Body of pancreas (tissue), 4 donors: ENCODE data around the gene UPF2. TPM values are rescaled to one million over a fixed set of nuclear protein-coding genes. Genes with fewer than 3 reads are reported as not detected.

ENCODE experiments used
- ATAC-seq: fragments of 150-250 bp; one replicate; pipeline ENCODE4 v1.9.1; 2016
- DNase-seq, 4 donors: peaks; one replicate each; pipeline ENCODE4 v3.0.0-alpha.2; 2019
- H3K27ac ChIP-seq, 4 donors: fragments of 200-600 bp; sonication (generic); 1 replicate in 3 of 4; 2 replicates in 1 of 4; pipeline versions ENCODE4 v1.5.1 to v1.6.1; 2016 to 2019; ENCODE audit warnings: mild to moderate bottlenecking in 1 of 4, mixed read lengths in 1 of 4, moderate library complexity in 1 of 4
- H3K27me3 ChIP-seq, 2 donors: fragments of 200-600 bp; sonication (generic); one replicate each; pipeline ENCODE4 v1.6.0; 2016; ENCODE audit warnings: mild to moderate bottlenecking in 1 of 2
- H3K36me3 ChIP-seq, 2 donors: fragments of 200-600 bp; sonication (generic); replicated peaks in 1 of 2; 2 replicates each; pipeline ENCODE4 v1.5.1; 2016; ENCODE audit warnings: low read depth in 2 of 2; ENCODE audit not compliant: insufficient read depth in 1 of 2
- H3K4me1 ChIP-seq: fragments of 200-600 bp; sonication (generic); one replicate; pipeline ENCODE4 v1.6.0; 2016
- H3K4me3 ChIP-seq, 2 donors: fragments of 200-600 bp; sonication (generic); 1 replicate in 1 of 2; 2 replicates in 1 of 2; pipeline ENCODE4 v1.5.1; 2016 to 2019
- H3K9me3 ChIP-seq, 3 donors: fragments of 200-600 bp; sonication (generic); 1 replicate in 2 of 3; 2 replicates in 1 of 3; pipeline ENCODE4 v1.5.1; 2016
- POLR2A ChIP-seq, 3 donors: fragments of 450-650 bp; IDR thresholded peaks; one replicate each; pipeline ENCODE4 v1.6.1; 2016; ENCODE audit warnings: antibody characterized with exemption in 3 of 3, mild to moderate bottlenecking in 2 of 3
- WGBS, 2 donors: methylation state at CpG; one replicate each; pipeline ENCODE4 v1.1.5; 2017; 5-methylcytosine and 5-hydroxymethylcytosine counted together
- intact Hi-C: fragments of 100-400 bp; cut with DNase I; formaldehyde crosslinking; loops from one replicate; pipeline ENCODE4 v1.15.1; 2023
- total RNA-seq, 2 donors: library from RNA; depleted of rRNA; stranded (reverse); fragments of >200 nt; gene quantifications; one replicate each; pipeline ENCODE4 v1.1.0, GENCODE V29; 2016
- TF ChIP-seq, protein P1 (sequence below), 7 experiments: fragments of 450-650 bp in 4 of 7; fragments of 200-600 bp in 3 of 7; sonication (generic) in 3 of 7; IDR thresholded peaks; one replicate each; pipeline ENCODE4 v1.5.1; 2016 to 2019; ENCODE audit warnings: antibody characterized with exemption in 7 of 7

Gene UPF2
- total RNA-seq, 2 donors from 2014 or later: 11.2 to 16.9 TPM

DNA sequence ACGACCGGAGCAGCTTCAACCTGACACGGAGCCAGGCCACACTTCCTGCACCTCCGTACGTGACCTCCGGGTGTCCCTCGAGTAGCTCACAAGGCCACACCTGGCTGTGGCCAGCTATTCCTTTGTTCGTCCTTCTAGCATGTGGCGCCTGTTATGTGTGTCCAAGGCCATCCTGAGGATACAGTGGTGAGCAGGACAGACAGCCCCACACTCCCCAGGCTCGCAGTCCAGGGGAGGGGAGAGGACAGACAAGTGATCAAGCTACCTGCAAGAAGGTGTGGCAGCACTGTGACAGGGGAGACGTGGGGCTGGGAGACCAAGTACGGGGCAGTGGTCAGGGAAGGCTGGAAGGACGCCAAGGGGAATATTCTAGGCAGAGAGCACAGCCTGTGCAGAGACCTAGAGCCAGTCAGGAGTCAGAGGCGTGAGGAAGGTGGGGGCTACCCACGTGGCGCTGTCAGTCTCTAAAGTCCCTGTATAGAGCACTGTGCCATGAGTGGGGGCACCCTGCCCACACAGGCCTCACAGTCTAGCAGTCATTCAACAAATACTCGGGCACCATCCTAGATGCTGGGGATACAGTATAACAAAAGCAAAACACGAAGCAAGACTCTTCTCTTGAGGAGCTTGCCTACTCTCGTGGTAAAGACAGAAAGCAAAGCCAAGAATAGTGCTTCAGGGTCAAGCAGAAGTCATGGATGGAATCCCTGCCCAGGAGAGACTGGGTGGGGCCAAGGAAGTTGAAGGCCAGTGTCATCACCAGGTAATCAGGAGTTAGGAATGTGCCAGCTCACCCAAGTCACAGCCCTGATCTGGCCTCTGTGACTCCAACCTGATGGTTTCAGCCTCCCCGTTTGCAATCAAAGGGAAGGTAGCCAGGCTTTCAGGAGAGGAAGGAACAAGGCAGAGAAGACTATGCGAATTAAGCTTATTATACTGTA lies 160.9 kb downstream of the UPF2 start:
- DNase-seq (peak; percentile 37 to 63 (median 50)), ATAC-seq (peak; percentile 76)
- H3K4me1 ChIP-seq: peaks cover 22% of the 10 kb centered on the region
- no peaks in the 10 kb centered on the region for H3K36me3 ChIP-seq
- TF ChIP-seq, protein P1, sequence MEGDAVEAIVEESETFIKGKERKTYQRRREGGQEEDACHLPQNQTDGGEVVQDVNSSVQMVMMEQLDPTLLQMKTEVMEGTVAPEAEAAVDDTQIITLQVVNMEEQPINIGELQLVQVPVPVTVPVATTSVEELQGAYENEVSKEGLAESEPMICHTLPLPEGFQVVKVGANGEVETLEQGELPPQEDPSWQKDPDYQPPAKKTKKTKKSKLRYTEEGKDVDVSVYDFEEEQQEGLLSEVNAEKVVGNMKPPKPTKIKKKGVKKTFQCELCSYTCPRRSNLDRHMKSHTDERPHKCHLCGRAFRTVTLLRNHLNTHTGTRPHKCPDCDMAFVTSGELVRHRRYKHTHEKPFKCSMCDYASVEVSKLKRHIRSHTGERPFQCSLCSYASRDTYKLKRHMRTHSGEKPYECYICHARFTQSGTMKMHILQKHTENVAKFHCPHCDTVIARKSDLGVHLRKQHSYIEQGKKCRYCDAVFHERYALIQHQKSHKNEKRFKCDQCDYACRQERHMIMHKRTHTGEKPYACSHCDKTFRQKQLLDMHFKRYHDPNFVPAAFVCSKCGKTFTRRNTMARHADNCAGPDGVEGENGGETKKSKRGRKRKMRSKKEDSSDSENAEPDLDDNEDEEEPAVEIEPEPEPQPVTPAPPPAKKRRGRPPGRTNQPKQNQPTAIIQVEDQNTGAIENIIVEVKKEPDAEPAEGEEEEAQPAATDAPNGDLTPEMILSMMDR (IDR thresholded peaks at IDR 0.05): peak in 4 of 7 experiments; percentile 21 to 33 (median 25)
- TF ChIP-seq POLR2A (IDR thresholded peaks at IDR 0.05): no peak
- H3K9me3 ChIP-seq: no peaks in the 10 kb centered on the region
- peak overlapping the region in 3 of 4 donors; percentile 28 to 65 (median 30) for H3K27ac ChIP-seq
- H3K4me3 ChIP-seq: no peak overlapping the region
- no peaks in the 10 kb centered on the region for H3K27me3 ChIP-seq
- intact Hi-C loops: no loop called here
- 61 to 67% methylated on average over 18 to 21 of the region's 21 CpGs for WGBS, 2 donors

DNA sequence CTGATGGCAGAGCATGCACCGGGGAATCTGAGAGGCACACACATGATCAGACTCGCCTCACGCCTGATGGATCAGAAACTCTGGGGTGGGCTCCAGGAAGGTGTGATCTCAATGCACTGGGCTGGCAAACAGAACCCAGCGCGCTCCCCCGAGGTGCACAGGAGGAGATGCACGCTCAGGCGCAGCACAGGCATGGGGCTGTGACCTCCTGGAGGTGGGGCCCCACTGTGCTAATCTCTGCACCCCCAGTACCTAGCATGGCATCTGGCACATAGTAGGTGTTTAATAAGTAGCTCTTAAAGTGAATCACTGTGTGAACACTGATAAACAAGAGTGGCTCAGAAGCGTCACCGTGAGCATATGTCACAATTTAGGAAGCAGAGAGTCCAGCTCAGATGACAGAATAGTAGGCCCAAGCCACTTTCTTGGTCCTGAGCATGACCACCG lies 161.6 kb downstream of the UPF2 start:
- Histone ChIP-seq H3K4me3 (no peak overlapping the region), H3K27ac (peak overlapping the region in 3 of 4 donors; percentile 28 to 65 (median 30)), H3K27me3 (no peaks in the 10 kb centered on the region), H3K36me3 (no peaks in the 10 kb centered on the region), H3K4me1 (peaks cover 29% of the 10 kb centered on the region), H3K9me3 (no peaks in the 10 kb centered on the region)
- intact Hi-C loops: no loop called here
- DNase-seq (no peak), ATAC-seq (no peak)
- TF ChIP-seq POLR2A (IDR thresholded peaks at IDR 0.05): no peak
- TF ChIP-seq, protein P1 (IDR thresholded peaks at IDR 0.05): no peak
- 83 to 90% methylated on average over 10 to 11 of the region's 11 CpGs for WGBS, 2 donors

DNA sequence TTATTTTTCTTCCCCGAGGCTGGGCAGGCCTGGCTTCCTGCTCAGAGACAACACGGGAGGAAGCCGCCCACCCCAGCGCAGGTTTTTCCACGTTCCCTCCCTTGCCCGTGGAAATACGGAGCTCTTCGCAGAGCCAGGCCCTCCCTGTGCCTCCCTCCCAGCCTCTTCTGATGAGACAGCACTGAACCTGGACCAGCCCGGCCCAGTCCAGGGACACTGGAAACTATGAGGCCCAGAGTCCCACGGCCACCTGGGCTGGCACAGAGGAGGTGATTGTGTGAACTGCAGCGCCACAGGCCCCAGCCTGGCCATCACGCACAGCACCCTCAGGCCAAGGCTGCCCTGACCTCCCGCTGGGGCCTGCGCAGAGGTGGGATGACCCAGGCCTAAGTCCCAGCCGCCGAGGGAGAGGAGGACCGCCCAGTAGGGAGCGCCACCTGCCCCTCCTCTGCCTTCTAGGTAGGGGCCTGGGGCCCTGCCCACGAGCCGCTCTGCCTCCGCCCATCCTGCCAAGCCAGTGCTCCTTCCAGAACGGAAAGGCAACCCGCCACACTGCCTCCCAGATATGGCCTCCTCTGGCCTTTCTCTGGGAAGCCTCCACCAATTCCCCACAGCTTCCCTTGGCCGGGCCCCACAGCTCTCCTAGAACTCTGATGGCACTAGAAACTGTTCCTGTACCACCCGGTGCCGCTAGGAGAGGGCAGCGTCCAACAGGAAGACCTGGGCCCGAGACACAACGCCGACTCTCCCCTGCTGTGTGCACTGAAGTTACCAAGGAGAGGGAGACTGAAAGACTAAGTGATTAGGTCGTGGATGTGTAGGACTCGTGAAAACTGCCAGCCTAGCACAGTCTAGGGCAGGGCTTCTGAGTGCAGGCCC lies 162.2 kb downstream of the UPF2 start:
- Histone ChIP-seq H3K27ac (no peak overlapping the region), H3K4me1 (peaks cover 36% of the 10 kb centered on the region), H3K27me3 (no peaks in the 10 kb centered on the region), H3K4me3 (no peak overlapping the region), H3K9me3 (no peaks in the 10 kb centered on the region), H3K36me3 (no peaks in the 10 kb centered on the region)
- TF ChIP-seq POLR2A (IDR thresholded peaks at IDR 0.05): no peak
- WGBS, 2 donors: 91 to 96% methylated on average over 27 to 32 of the region's 32 CpGs
- no peak for ATAC-seq
- no peak for DNase-seq
- intact Hi-C loops: no loop called here

DNA sequence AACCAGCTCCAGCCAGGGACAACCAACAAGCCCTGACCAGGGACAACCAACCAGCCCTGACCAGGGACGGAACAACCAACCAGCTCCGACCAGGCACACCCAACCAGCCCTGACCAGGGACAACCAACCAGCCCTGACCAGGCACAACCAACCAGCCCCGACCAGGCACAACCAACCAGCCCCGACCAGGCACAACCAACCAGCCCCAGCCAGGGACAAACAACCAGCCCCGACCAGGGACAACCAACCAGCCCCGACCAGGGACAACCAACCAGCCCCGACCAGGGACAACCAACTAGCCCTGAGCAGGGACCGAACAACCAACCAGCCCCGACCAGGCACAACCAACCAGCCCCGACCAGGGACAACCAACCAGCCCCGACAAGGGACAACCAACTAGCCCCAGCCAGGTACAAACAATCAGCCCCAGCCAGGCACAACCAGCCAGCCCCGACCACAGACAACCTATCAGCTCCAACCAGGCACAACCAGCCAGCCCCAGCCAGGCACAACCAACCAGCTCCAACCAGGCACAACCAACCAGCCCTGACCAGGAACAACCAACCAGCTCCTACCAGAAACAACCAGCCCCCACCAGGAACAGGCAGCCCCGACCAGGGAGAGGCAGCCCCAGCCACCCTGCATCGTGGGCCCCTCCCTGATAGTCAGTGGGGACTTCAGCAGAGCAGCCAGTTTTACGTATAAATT lies 163.1 kb downstream of the UPF2 start:
- Histone ChIP-seq H3K36me3 (no peaks in the 10 kb centered on the region), H3K27me3 (no peaks in the 10 kb centered on the region), H3K9me3 (no peaks in the 10 kb centered on the region), H3K4me1 (peaks cover 44% of the 10 kb centered on the region), H3K4me3 (no peak overlapping the region), H3K27ac (no peak overlapping the region)
- ATAC-seq (no peak), DNase-seq (no peak)
- no peak for TF ChIP-seq POLR2A (IDR thresholded peaks at IDR 0.05)
- TF ChIP-seq, protein P1 (IDR thresholded peaks at IDR 0.05): no peak
- whole genome bisulfite sequencing, 2 donors: 80 to 84% methylated on average over 8 to 15 of the region's 15 CpGs
- intact Hi-C loops: no loop called here
